Measurements from ENCODE around the gene CGB8.

- TF ChIP-seq POLR2A (IDR thresholded peaks at IDR 0.05), result no peak
- TF ChIP-seq CTCF (IDR thresholded peaks at IDR 0.05), result no peak
Measured at GRCh38 chr19:49022116-49022515, 26.8 kb downstream of the CGB8 start.
